Stimulated activated memory B cell treated with anti-CD40 and anti-IgM and Interleukin-4, amounts not matched to agents 10 μg/mL and 1 μg/mL and 100 μg/mL, for 72 hours (primary cell): ENCODE results near the gene C7.
"Not testable (repeated sequence)": the region's sequence is repeated elsewhere in the genome, so short reads cannot be mapped to it uniquely, and the experiment has no call there.

Source experiments
- ATAC-seq: fragments of 150-1000 bp; cut with Tn5 transposase; 2 replicates; pipeline ENCODE4 v1.10.0; 2021
- H3K27ac Mint-ChIP-seq: one replicate; pipeline ENCODE4 v1.8.0; 2022; ENCODE audit warnings: mild to moderate bottlenecking, mixed read lengths
- H3K27me3 Mint-ChIP-seq: one replicate; pipeline ENCODE4 v1.8.0; 2022; ENCODE audit warnings: mixed read lengths
- H3K36me3 Mint-ChIP-seq: one replicate; pipeline ENCODE4 v1.8.0; 2022; ENCODE audit warnings: mixed read lengths
- H3K4me1 Mint-ChIP-seq: one replicate; pipeline ENCODE4 v1.8.0; 2022; ENCODE audit warnings: mixed read lengths
- H3K4me3 Mint-ChIP-seq: one replicate; pipeline ENCODE4 v1.8.0; 2022; ENCODE audit warnings: mild to moderate bottlenecking, moderate library complexity, mixed read lengths
- H3K9me3 Mint-ChIP-seq: one replicate; pipeline ENCODE4 v1.8.0; 2022; ENCODE audit warnings: mixed read lengths

C7 gene

GRCh38 chr5:40909264-40909663, at the start of gene C7:
Gene C7, plus strand, starts transcription at chr5:40909497. Its CDS starts 114 bp downstream, at chr5:40909611.
- Mint-ChIP-seq H3K4me3 (no peak within 1 kb of the TSS), H3K27ac (no peak within 1 kb of the TSS), H3K4me1 (peaks cover 17% of the 10 kb centered on the region), H3K27me3 (peaks cover 20% of the 10 kb centered on the region), H3K36me3 (no peaks in the 10 kb centered on the region), H3K9me3 (no peaks in the 10 kb centered on the region)
- ATAC-seq = no peak

GRCh38 chr5:40860711-40861110, 48.6 kb upstream of the C7 start:
- Mint-ChIP-seq H3K9me3 (peaks cover 7% of the 10 kb centered on the region), H3K36me3 (no peaks in the 10 kb centered on the region), H3K4me3 (no peak overlapping the region), H3K27me3 (no peaks in the 10 kb centered on the region), H3K27ac (no peak overlapping the region), H3K4me1 (no peaks in the 10 kb centered on the region)
- no peak for ATAC-seq

DNA sequence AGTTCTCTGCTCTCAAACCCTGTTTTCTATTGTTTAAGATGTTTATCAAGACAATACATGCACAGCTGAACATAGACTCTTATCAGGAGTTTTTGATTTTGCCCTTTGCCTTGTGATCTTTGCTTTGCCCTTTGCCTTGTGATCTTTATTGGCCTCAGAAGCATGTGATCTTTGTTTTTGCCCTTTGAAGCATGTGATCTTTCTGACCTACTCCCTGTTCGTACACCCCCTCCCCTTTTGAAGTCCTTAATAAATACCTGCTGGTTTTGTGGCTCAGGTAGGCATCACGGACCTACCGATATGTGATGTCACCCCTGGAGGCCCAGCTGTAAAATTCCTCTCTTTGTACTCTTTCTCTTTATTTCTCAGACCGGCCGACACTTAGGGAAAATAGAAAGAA, 44.3 kb upstream of the C7 start:
- not testable (repeated sequence) for H3K4me1 Mint-ChIP-seq, ATAC-seq, H3K4me3 Mint-ChIP-seq, H3K27ac Mint-ChIP-seq, H3K36me3 Mint-ChIP-seq, H3K9me3 Mint-ChIP-seq
- H3K27me3 Mint-ChIP-seq = peaks cover 12% of the 10 kb centered on the region

DNA sequence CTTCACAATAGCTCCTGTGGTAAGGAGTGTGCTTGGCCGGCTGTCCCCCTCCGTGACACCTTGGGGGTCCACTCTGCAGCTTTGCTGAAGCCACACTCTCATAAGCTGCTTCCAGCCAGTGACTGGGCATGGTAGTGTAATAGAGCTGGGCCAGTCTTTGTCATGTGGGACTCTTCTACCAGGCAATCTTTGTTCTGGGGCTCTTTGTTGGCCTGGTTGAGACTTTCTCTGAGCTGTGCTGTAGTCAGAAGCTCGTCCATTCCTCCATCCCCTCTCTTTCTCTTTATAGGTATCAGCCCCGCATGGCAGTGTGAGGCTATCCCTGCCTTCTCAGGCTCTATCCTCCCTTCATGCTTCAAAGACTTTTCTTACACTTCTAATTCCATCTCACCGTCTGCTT, 42.5 kb upstream of the C7 start:
- Mint-ChIP-seq H3K36me3 (no peaks in the 10 kb centered on the region), H3K9me3 (peaks cover 7% of the 10 kb centered on the region), H3K27ac (no peak overlapping the region), H3K27me3 (peaks cover 24% of the 10 kb centered on the region), H3K4me3 (no peak overlapping the region), H3K4me1 (no peaks in the 10 kb centered on the region)
- no peak for ATAC-seq

DNA sequence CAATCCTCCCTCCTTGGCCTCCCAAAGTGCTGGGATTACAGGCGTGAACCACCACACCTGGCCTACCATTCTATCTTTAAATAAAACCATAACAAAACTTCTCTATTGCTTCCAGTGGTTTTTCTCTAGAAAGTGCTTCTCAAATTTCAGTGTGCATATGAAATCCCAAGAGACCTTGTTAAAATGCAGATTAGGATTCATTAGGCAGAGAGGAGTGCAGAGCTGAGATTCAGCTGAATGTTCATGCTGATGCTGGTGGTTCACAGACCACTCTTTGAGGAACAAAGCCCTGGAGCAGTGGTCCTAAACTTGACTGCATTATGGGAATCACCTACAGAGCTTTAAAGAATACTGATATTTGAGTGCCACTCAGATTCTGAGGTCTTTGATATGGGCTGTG, 39.9 kb upstream of the C7 start:
- no peak overlapping the region for H3K27ac Mint-ChIP-seq
- peaks cover 7% of the 10 kb centered on the region for H3K9me3 Mint-ChIP-seq
- H3K4me1 Mint-ChIP-seq = peaks cover 8% of the 10 kb centered on the region
- H3K4me3 Mint-ChIP-seq = no peak overlapping the region
- H3K27me3 Mint-ChIP-seq = peaks cover 29% of the 10 kb centered on the region
- no peaks in the 10 kb centered on the region for H3K36me3 Mint-ChIP-seq
- ATAC-seq = no peak

DNA sequence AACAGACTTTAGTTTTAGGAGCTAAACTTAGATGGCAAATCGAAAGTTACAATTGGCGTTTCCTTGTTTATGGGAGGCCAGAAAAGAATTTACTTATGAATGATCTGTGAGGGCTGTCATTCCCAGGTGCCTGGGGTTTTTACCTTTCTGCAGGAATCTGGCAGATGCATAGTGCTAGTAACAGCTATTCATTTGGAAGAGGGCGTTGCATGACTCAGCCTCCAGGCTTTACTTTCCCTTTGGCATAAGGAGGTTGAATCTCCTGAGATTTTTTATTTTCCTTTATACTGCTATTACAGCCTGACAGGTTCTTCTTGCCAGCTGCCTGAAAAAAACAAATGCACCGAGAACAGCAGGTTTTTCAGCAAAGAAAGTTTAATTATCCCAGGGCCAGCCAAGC, 38.1 kb upstream of the C7 start:
- no peaks in the 10 kb centered on the region for H3K36me3 Mint-ChIP-seq
- H3K27me3 Mint-ChIP-seq = peaks cover 33% of the 10 kb centered on the region
- no peaks in the 10 kb centered on the region for H3K9me3 Mint-ChIP-seq
- H3K27ac Mint-ChIP-seq = no peak overlapping the region
- H3K4me3 Mint-ChIP-seq = no peak overlapping the region
- peaks cover 8% of the 10 kb centered on the region for H3K4me1 Mint-ChIP-seq
- ATAC-seq = no peak

DNA sequence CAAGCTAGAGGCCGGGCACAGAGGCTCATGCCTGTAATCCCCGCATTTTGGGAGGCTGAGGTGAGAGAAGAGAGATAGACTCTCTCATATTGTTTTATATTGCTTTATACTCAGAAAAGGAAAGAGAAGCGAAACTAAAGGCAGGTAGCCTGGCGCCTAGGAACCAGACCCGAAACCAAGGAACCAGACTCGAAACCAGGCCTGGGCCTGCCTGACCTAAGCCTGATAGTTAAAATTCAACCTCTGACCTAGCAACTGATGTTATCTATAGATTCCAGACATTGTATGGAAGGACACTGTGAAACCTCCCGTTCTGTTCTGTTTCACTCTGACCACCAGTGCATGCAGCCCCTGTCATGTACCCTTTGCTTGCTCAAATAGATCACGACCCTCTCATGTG, 37.0 kb upstream of the C7 start:
- not testable (repeated sequence) for H3K36me3 Mint-ChIP-seq, H3K4me3 Mint-ChIP-seq, H3K27ac Mint-ChIP-seq, H3K9me3 Mint-ChIP-seq, H3K4me1 Mint-ChIP-seq, ATAC-seq
- peaks cover 32% of the 10 kb centered on the region for H3K27me3 Mint-ChIP-seq

DNA sequence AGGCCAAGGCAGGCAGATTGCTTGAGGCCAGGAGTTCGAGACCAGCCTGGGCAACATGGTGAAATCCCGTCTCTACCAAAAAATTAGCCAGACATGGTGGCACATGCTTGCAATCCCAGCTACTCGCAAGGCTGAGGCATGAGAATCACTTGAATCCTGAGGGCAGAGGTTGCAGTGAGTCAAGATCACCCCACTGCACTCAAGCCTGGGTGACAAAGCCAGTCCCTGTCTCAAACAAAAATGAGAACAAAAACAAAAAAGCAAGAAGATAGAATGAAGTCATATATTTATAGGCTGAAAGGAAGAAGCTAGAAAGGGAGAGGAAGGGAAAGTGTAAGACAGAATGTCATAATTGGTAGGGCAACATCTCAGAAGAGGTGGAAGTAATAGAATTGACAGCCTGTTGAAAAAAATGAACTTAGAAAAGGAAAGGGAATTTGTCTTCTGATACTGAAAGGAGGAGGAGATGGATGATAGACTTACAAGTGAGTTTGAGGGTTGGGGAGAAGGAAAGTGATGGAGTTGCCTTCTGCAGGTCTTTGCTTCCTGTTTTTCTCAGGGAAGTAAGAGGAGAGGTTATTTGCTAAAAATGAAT, 35.9 kb upstream of the C7 start:
- Mint-ChIP-seq H3K27me3 (peaks cover 21% of the 10 kb centered on the region), H3K36me3 (no peaks in the 10 kb centered on the region), H3K4me1 (peaks cover 8% of the 10 kb centered on the region), H3K27ac (no peak overlapping the region), H3K4me3 (no peak overlapping the region), H3K9me3 (peaks cover 7% of the 10 kb centered on the region)
- no peak for ATAC-seq

DNA sequence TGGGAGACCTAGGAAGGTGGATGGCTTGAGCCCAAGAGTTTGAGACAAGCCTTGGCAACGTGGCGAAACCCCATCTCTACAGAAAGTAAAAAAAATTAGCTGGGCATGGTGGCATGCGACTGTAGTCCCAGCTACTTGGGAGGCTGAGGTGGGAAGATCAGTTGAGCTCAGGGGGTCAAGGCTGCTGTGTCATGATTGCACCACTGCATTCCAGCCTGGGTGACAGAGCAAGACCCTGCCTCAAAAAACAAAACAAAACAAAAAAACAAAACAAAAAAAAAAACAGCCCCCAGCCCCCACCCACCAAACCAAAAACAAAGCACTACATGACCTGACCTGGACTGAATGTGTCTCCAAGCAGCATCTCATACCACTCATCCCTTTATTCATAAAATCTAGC, 33.3 kb upstream of the C7 start:
- no peak overlapping the region for H3K27ac Mint-ChIP-seq
- no peak overlapping the region for H3K4me3 Mint-ChIP-seq
- no peaks in the 10 kb centered on the region for H3K36me3 Mint-ChIP-seq
- peaks cover 8% of the 10 kb centered on the region for H3K4me1 Mint-ChIP-seq
- H3K9me3 Mint-ChIP-seq = peaks cover 7% of the 10 kb centered on the region
- ATAC-seq = no peak
- H3K27me3 Mint-ChIP-seq = peaks cover 11% of the 10 kb centered on the region

- H3K27ac Mint-ChIP-seq = no peak overlapping the region
- H3K4me3 Mint-ChIP-seq = no peak overlapping the region
- H3K4me1 Mint-ChIP-seq = peaks cover 3% of the 10 kb centered on the region
- H3K36me3 Mint-ChIP-seq = no peaks in the 10 kb centered on the region
- peaks cover 12% of the 10 kb centered on the region for H3K9me3 Mint-ChIP-seq
- ATAC-seq = no peak
- peaks cover 9% of the 10 kb centered on the region for H3K27me3 Mint-ChIP-seq
Observed at GRCh38 chr5:40877371-40877988, 31.8 kb upstream of the C7 start.

DNA sequence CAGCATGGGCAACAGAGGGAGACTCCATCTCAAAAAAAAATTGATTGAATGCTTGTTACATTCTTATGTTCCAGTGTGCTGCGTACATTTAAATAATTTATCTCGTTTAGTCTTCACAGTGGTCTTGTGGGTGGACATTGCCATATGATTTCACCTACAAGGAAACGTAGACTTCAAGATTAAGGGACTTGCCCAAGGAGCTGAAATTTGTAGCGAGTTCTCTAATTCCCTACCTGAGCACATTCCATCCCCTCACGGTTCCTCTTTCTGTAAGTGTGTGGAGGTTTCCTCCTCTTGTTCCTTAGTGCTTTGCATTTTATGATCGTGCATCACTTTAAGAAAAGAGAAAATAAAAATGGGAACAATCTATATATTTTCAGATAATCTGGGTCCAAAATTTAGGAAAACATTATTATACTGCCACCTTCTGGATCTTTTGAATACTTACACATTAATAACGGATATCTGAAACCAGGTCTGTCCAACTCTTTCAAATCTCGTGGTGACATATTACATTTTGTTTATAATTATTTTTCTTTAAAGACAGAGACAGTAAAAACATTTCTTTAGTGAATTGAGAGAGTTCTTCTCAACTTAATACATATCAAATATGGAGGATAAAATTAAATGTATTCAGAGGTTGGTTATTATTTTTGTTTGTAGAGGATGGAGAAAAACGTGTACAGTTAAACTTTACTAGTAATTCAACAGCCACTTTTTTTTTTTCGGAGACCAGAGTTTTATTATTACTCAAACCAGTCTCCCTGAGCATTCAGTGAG, 29.9 kb upstream of the C7 start:
- Mint-ChIP-seq H3K36me3 (no peaks in the 10 kb centered on the region), H3K4me1 (no peaks in the 10 kb centered on the region), H3K4me3 (no peak overlapping the region)

GRCh38 chr5:40882291-40882690, 27.0 kb upstream of the C7 start:
- H3K27me3 Mint-ChIP-seq = no peaks in the 10 kb centered on the region
- no peaks in the 10 kb centered on the region for H3K36me3 Mint-ChIP-seq
- ATAC-seq = no peak
- H3K4me1 Mint-ChIP-seq = no peaks in the 10 kb centered on the region
- no peak overlapping the region for H3K4me3 Mint-ChIP-seq
- no peak overlapping the region for H3K27ac Mint-ChIP-seq
- peaks cover 8% of the 10 kb centered on the region for H3K9me3 Mint-ChIP-seq

More for the DNA sequence above, 29.9 kb upstream of the C7 start:
- H3K27me3 Mint-ChIP-seq = peaks cover 4% of the 10 kb centered on the region
- H3K27ac Mint-ChIP-seq = no peak overlapping the region
- peaks cover 12% of the 10 kb centered on the region for H3K9me3 Mint-ChIP-seq
- no peak for ATAC-seq

- H3K4me1 Mint-ChIP-seq, H3K4me3 Mint-ChIP-seq, H3K9me3 Mint-ChIP-seq, H3K27me3 Mint-ChIP-seq, ATAC-seq, H3K27ac Mint-ChIP-seq, H3K36me3 Mint-ChIP-seq: not testable (repeated sequence)
Observed at GRCh38 chr5:40883051-40883450, 26.2 kb upstream of the C7 start.

- H3K36me3 Mint-ChIP-seq, H3K27me3 Mint-ChIP-seq, H3K4me3 Mint-ChIP-seq, H3K27ac Mint-ChIP-seq, ATAC-seq, H3K9me3 Mint-ChIP-seq, H3K4me1 Mint-ChIP-seq: not testable (repeated sequence)
Observed at GRCh38 chr5:40895440-40896425, 13.6 kb upstream of the C7 start.
